ENCODE data around the gene CCDC57.

The CCDC57 gene

GRCh38 chr17:82154881-82155331 lies 57.7 kb downstream of the CCDC57 start:
- Histone ChIP-seq H3K79me2 (ENCODE audit: insufficient read depth, low read depth) (no peaks in the 10 kb centered on the region), H3K36me3 (ENCODE audit: insufficient read depth) (no peaks in the 10 kb centered on the region), H4K20me1 (ENCODE audit: insufficient read depth) (no peaks in the 10 kb centered on the region), H3K27me3 (ENCODE audit: insufficient read depth, low read depth) (no peaks in the 10 kb centered on the region), H3K27ac (no peak overlapping the region), H3K4me2 (no peak overlapping the region), H3K4me3 (IDR thresholded peaks at IDR 0.05; ENCODE audit: insufficient read depth, low read depth, low read length) (no peak overlapping the region), H3K4me1 (ENCODE audit: low read depth, poor library complexity, severe bottlenecking) (no peaks in the 10 kb centered on the region), H2AFZ (ENCODE audit: low read depth) (no peak overlapping the region), H3K9ac (no peak overlapping the region)
- no peak for TF ChIP-seq CTCF (conservative IDR thresholded peaks at IDR 0.05; ENCODE audit: low read depth, low read length)

- Histone ChIP-seq H3K4me3 (IDR thresholded peaks at IDR 0.05; ENCODE audit: insufficient read depth, low read depth, low read length) (no peak overlapping the region), H3K36me3 (ENCODE audit: insufficient read depth) (no peaks in the 10 kb centered on the region), H3K27ac (no peak overlapping the region), H4K20me1 (ENCODE audit: insufficient read depth) (no peaks in the 10 kb centered on the region), H3K4me1 (ENCODE audit: low read depth, poor library complexity, severe bottlenecking) (no peaks in the 10 kb centered on the region), H3K79me2 (ENCODE audit: insufficient read depth, low read depth) (no peaks in the 10 kb centered on the region), H3K4me2 (no peak overlapping the region), H3K27me3 (ENCODE audit: insufficient read depth, low read depth) (no peaks in the 10 kb centered on the region), H2AFZ (ENCODE audit: low read depth) (no peak overlapping the region), H3K9ac (no peak overlapping the region)
- TF ChIP-seq CTCF (conservative IDR thresholded peaks at IDR 0.05; ENCODE audit: low read depth, low read length), result peak; percentile 96
These were observed 58.8 kb downstream of the CCDC57 start for GRCh38 chr17:82153745-82154375.

GRCh38 chr17:82153295-82153691 lies 59.3 kb downstream of the CCDC57 start:
- Histone ChIP-seq H4K20me1 (ENCODE audit: insufficient read depth) (no peaks in the 10 kb centered on the region), H3K27me3 (ENCODE audit: insufficient read depth, low read depth) (no peaks in the 10 kb centered on the region), H2AFZ (ENCODE audit: low read depth) (no peak overlapping the region), H3K36me3 (ENCODE audit: insufficient read depth) (no peaks in the 10 kb centered on the region), H3K4me2 (no peak overlapping the region), H3K79me2 (ENCODE audit: insufficient read depth, low read depth) (no peaks in the 10 kb centered on the region), H3K4me3 (IDR thresholded peaks at IDR 0.05; ENCODE audit: insufficient read depth, low read depth, low read length) (no peak overlapping the region), H3K27ac (no peak overlapping the region), H3K4me1 (ENCODE audit: low read depth, poor library complexity, severe bottlenecking) (no peaks in the 10 kb centered on the region), H3K9ac (no peak overlapping the region)
- TF ChIP-seq CTCF (conservative IDR thresholded peaks at IDR 0.05; ENCODE audit: low read depth, low read length), result no peak

GRCh38 chr17:82152556-82153294 lies 59.9 kb downstream of the CCDC57 start:
- Histone ChIP-seq H3K4me1 (ENCODE audit: low read depth, poor library complexity, severe bottlenecking) (no peaks in the 10 kb centered on the region), H3K36me3 (ENCODE audit: insufficient read depth) (no peaks in the 10 kb centered on the region), H3K9ac (no peak overlapping the region), H3K79me2 (ENCODE audit: insufficient read depth, low read depth) (no peaks in the 10 kb centered on the region), H3K27me3 (ENCODE audit: insufficient read depth, low read depth) (no peaks in the 10 kb centered on the region), H4K20me1 (ENCODE audit: insufficient read depth) (no peaks in the 10 kb centered on the region), H3K4me3 (IDR thresholded peaks at IDR 0.05; ENCODE audit: insufficient read depth, low read depth, low read length) (no peak overlapping the region), H3K27ac (no peak overlapping the region), H3K4me2 (no peak overlapping the region), H2AFZ (ENCODE audit: low read depth) (no peak overlapping the region)
- no peak for TF ChIP-seq CTCF (conservative IDR thresholded peaks at IDR 0.05; ENCODE audit: low read depth, low read length)
